NCI-H2196 (cell line): ENCODE results near the gene OR5AP2.
"Not testable (repeated sequence)": the region's sequence is repeated elsewhere in the genome, so short reads cannot be mapped to it uniquely, and the experiment has no call there.

Experiments used
- DNase-seq: peaks from one replicate; lab custom pipeline; 2025; ENCODE audit not compliant: unreplicated experiment; lab: John Stamatoyannopoulos, UW

The OR5AP2 gene

DNA sequence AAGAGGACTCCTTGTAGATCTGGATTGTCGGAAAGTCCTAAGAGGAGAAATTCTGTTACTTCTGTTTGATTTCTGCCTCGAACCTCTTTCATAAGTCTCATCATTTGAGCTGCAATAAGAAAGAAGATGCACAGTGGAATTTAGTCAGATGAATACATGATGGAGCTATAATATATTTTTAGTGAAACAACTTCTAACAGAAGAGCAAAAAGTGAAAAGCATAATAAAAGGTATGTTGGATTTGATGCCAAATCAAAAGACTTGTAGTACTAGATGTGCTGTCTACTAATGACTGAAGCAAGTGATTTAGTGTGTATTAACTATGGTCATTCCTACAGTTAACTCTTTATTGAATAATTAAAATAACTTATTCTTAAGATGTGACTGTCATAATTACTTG lies at the start of gene OR5AP2:
Gene OR5AP2, minus strand, starts transcription at position 101 of the 400 bp plus-strand sequence. Its CDS starts 0 bp downstream, at position 101.
- DNase-seq: no peak

DNA sequence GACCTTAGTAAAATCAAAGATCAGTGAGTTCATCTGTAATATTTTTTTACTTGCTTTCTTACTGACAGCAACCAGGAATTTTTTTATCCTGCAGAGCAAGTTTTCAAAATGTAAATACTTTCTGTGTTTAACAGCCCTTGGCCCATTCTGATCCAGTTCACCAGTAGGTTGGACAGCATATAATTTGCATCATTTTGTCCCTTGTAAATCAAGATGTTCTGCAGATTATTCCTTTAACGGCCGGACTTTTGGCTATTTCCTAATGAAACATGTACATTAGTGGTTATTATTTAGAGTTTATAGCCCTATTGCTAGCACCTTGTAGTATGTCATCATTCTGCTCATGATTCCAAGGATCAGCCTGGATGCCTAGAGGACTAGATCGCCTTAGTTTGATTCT lies 48.9 kb upstream of the OR5AP2 start:
- DNase-seq: not testable (repeated sequence)

DNA sequence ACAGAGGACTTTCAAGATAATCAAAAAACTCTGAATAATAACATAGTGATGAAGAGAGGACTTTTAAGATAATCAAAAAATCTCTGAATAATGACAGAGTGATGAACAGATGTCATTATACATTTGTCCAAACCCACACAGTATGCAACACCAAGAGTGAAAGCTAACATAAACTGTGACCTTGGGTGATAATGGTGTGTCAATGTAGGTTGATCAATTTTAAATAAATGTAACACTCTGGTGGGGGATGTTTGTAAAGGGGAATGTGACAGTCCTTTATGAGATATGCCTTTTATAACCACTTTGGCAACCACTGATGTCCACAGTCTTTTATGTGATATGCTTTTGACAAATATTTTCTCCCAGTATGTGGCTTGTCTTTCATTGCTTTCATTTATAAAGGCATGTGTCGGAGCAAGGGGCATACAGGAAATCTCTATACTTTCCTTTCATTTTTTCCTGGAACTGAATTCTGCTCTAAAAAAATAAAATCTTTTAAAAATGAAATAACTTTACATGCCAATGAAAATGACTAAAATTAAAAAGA lies 46.4 kb upstream of the OR5AP2 start:
- no peak for DNase-seq

- no peak for DNase-seq
Measured at GRCh38 chr11:56670984-56671383, 28.7 kb upstream of the OR5AP2 start.

DNA sequence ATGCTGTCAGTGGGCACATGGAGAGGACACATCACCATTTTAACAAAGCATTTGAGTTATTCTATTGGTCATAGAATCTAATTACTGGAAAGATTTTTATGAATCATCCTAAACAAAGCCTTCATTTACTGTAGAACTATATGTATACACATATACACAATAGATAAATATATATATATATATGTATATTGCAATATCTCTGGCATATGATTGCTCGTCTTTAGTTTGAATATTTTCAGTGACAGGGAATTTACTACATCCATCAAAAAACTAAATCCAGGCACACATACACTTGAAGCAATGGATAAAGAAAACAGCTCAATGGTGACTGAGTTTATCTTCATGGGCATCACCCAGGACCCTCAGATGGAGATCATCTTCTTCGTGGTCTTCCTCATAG lies 21.1 kb upstream of the OR5AP2 start, which contains the start of gene OR5AR1:
Gene OR5AR1, plus strand, starts transcription at position 301 of the 400 bp plus-strand sequence. Its CDS starts 0 bp downstream, at position 301.
- DNase-seq: no peak

- no peak for DNase-seq
Measured at GRCh38 chr11:56659755-56660154, 17.5 kb upstream of the OR5AP2 start.

DNA sequence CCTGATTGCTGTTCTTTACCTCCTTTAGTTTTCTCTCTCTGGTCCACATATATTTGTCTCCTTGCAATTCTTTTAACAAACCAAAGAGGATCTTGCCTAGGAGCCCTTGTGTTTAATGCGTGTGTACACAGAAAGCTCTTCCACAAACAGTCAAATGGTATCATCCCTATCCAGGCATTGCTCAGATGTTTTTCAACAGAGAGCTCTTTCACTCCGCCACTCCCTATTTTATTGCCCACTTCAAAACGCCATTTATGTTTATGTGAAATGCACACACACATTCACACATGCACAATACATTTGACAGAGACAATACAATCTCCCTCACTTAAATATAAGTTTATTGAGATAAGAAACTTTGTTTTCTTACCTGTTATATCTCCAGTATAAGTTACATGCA lies 4.7 kb downstream of the OR5AP2 start:
- DNase-seq: no peak

- no peak for DNase-seq
Measured at GRCh38 chr11:56636861-56637260, 5.4 kb downstream of the OR5AP2 start.

- no peak for DNase-seq
Measured at GRCh38 chr11:56632329-56632728, 9.9 kb downstream of the OR5AP2 start.

GRCh38 chr11:56625946-56626345 lies 16.3 kb downstream of the OR5AP2 start:
- DNase-seq: no peak

DNA sequence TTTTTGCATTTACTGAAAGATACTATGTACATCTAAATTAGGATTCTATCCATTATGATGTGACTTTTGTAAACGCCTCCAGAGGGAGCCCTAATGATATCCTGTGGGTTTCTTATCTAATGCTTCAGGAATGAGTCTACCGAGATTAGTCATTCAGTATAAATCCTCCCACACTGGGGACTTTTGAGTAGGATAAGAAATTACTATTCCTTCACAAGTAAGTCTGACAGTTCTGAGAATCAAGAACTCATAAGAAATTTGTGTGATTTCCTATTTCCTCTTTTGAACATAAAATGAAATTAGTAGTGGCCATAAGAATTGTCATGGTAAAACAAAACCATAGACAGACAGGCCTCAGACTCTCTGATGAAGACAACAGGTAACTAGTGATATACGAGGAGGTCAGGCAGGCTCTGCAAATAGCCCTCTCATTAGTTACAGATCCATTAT lies 17.6 kb downstream of the OR5AP2 start:
- peak; percentile 1 for DNase-seq

- no peak for DNase-seq
Measured at GRCh38 chr11:56611174-56611573, 31.1 kb downstream of the OR5AP2 start.

DNA sequence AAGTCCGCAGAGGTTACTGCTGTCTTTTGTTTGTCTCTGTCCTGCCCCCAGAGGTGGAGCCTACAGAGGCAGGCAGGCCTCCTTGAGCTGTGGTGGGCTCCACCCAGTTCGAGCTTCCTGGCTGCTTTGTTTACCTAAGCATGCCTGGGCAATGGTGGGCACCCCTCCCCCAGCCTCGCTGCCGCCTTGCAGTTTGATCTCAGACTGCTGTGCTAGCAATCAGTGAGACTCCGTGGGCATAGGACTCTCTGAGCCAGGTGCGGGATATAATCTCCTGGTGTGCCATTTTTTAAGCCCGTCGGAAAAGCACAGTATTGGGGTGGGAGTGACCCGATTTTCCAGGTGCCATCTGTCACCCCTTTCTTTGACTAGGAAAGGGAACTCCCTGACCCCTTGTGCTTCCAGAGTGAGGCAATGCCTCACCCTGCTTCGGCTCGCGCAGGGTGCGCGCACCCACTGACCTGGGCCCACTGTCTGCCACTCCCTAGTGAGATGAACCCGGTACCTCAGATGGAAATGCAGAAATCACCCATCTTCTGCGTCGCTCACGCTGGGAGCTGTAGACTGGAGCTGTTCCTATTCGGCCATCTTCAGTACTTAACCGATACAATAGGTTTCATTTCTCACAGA lies 50.0 kb downstream of the OR5AP2 start:
- DNase-seq: not testable (repeated sequence)
